PC-3 (cell line): ENCODE results near the gene TMEM181.

ENCODE experiments used
- EZH2 ChIP-seq: fragments of 300-600 bp; sonication (generic); IDR thresholded peaks from one replicate; pipeline ENCODE4 v1.6.1; 2017; ENCODE audit warnings: antibody characterized with exemption, mild to moderate bottlenecking, low read length; ENCODE audit not compliant: unreplicated experiment
- EZH2phosphoT487 ChIP-seq: fragments of 300-600 bp; sonication (generic); IDR thresholded peaks from 2 replicates; pipeline ENCODE4 v1.6.1; 2018; ENCODE audit warnings: mild to moderate bottlenecking, antibody characterized with exemption, low read length, borderline replicate concordance
- TF ChIP-seq, protein P1 (sequence below): fragments of 300-600 bp; sonication (generic); conservative IDR thresholded peaks from 2 replicates; pipeline ENCODE4 v1.5.1; 2017; ENCODE audit warnings: antibody characterized with exemption, low read depth, mild to moderate bottlenecking, low read length

DNA sequence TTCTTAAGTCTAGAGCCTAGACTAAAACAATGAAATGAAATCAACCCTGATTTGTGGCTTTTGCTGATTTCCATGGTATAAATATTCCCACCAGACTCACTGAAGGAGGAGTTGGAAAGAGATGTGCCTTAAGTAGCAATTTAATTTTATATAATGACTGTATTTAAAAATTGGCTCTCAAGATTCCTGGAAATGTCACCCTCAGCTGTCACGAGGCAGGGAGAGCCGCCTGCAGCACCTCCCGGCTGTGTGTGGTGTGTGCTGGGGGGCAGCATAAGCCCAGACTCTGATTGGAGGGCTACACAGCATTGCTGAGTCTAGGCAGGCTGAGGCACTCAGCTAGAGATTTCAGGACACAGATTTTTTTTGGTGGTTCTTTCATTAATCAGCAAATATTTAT lies 40.6 kb upstream of the TMEM181 start:
- TF ChIP-seq, protein P1, sequence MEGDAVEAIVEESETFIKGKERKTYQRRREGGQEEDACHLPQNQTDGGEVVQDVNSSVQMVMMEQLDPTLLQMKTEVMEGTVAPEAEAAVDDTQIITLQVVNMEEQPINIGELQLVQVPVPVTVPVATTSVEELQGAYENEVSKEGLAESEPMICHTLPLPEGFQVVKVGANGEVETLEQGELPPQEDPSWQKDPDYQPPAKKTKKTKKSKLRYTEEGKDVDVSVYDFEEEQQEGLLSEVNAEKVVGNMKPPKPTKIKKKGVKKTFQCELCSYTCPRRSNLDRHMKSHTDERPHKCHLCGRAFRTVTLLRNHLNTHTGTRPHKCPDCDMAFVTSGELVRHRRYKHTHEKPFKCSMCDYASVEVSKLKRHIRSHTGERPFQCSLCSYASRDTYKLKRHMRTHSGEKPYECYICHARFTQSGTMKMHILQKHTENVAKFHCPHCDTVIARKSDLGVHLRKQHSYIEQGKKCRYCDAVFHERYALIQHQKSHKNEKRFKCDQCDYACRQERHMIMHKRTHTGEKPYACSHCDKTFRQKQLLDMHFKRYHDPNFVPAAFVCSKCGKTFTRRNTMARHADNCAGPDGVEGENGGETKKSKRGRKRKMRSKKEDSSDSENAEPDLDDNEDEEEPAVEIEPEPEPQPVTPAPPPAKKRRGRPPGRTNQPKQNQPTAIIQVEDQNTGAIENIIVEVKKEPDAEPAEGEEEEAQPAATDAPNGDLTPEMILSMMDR, result no peak
- TF ChIP-seq EZH2phosphoT487, result no peak
- TF ChIP-seq EZH2, result no peak
